ENCODE data around the gene CCND1. TPM values are rescaled to one million over a fixed set of nuclear protein-coding genes. Genes with fewer than 3 reads are reported as not detected.

CCND1 gene
- polyA plus RNA-seq, 1 experiment, result 249 TPM

DNA sequence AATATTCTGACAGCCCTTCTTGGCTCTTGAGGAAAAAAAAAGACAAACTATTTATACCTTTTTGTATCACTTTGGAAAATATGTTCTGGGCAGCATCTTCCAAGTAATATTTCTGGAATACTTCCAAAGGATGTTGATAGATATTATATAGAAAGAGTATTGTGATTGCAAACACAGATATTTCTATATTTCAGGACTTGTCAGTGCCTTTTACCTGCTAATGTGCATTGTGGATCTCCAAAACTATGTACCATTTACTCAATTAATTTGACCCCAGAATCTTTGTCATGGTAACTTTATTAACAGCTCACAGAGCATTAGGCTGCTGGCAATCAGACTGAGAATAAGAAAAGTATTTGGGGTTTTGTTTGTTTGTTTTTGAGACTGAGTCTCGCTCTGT lies 16.7 kb upstream of the CCND1 start:
- Histone ChIP-seq H3K27me3 (ENCODE audit: control insufficient read depth, insufficient read depth, low read length) (peaks cover 6% of the 10 kb centered on the region), H3K27ac (ENCODE audit: low read depth, low read length) (no peak overlapping the region), H3K9me3 (ENCODE audit: control insufficient read depth, insufficient read depth, low read length) (peaks cover 12% of the 10 kb centered on the region), H3K4me3 (ENCODE audit: low read depth, low read length) (no peak overlapping the region)
- ChIA-PET POLR2A (no interaction called here), CTCF (interaction anchor here (0.7 kb wide), 1 partner anchor 20 kb away, joined by 3 read pairs; no protein-coding TSS in a partner anchor)
- TF ChIP-seq, protein P1, sequence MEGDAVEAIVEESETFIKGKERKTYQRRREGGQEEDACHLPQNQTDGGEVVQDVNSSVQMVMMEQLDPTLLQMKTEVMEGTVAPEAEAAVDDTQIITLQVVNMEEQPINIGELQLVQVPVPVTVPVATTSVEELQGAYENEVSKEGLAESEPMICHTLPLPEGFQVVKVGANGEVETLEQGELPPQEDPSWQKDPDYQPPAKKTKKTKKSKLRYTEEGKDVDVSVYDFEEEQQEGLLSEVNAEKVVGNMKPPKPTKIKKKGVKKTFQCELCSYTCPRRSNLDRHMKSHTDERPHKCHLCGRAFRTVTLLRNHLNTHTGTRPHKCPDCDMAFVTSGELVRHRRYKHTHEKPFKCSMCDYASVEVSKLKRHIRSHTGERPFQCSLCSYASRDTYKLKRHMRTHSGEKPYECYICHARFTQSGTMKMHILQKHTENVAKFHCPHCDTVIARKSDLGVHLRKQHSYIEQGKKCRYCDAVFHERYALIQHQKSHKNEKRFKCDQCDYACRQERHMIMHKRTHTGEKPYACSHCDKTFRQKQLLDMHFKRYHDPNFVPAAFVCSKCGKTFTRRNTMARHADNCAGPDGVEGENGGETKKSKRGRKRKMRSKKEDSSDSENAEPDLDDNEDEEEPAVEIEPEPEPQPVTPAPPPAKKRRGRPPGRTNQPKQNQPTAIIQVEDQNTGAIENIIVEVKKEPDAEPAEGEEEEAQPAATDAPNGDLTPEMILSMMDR (IDR thresholded peaks at IDR 0.05; ENCODE audit: low read depth, low read length), result no peak
- no peak for DNase-seq (ENCODE audit: low read depth, low spot score)

DNA sequence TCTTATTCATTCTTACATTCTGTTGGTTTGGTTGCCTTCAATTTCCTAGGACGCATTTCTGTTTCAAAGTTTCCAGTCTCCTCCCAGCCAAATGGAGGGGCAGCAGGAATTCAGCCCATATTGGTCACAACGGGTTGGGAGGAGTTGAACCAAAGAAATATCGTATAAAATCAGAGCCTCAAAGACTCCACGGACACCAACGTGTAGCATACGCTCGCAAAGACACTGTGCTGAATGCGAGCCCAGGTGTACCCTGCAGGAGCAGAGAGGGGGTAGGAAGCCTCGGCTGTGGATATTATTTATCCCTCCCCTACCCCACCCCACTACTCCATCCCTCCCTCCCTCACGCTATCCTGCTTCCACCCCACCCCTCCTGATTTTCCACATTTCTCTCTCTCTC lies 15.5 kb upstream of the CCND1 start:
- ChIA-PET CTCF (no interaction called here), POLR2A (no interaction called here)
- H3K9me3 ChIP-seq (ENCODE audit: control insufficient read depth, insufficient read depth, low read length), result peaks cover 16% of the 10 kb centered on the region
- DNase-seq (ENCODE audit: low read depth, low spot score), result no peak
- H3K27ac ChIP-seq (ENCODE audit: low read depth, low read length), result no peak overlapping the region
- peaks cover 6% of the 10 kb centered on the region for H3K27me3 ChIP-seq (ENCODE audit: control insufficient read depth, insufficient read depth, low read length)
- H3K4me3 ChIP-seq (ENCODE audit: low read depth, low read length), result no peak overlapping the region
- TF ChIP-seq, protein P1 (IDR thresholded peaks at IDR 0.05; ENCODE audit: low read depth, low read length), result no peak

DNA sequence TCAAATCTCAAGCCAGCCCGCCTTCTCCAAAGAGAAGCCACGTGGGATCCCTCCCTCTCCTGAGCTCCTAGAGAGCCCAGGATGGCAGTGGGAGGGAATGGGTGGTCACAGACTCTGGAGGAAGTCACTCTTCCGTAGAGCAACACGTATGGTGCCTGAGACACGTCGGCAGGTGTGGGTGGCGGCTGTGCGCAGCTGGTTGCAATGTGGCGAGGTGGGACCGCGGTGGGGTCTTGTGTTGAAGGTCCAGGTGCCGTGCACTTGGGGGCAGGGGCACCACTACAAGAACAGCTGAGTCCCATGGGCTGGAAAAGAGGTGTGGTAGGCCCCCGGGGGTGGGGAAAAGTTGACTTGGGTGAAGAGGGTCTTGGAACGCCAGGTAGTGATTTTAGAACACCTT lies 13.4 kb upstream of the CCND1 start:
- POLR2A ChIA-PET, result no interaction called here
- no peak for DNase-seq (ENCODE audit: low read depth, low spot score)
- CTCF ChIA-PET, result no interaction called here

DNA sequence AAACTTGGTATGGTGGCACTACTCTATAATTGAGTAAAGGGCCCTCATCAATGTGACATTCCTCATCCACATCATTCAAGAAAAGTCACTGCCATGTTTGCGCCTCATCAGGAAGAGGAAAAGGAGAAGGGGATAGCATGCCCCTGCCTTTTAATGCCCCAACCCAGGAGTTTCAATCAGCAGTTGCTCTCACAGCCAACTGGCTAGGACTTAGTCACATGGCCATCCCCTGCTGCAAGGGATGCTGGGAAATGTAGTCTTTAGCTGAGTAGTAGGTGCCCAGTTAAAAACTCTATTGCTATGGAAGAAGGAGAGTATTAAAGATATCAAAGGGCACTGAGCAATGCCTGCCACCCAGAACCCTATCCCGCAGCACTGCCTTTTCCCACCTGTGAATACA lies 10.9 kb upstream of the CCND1 start:
- Histone ChIP-seq H3K9me3 (ENCODE audit: control insufficient read depth, insufficient read depth, low read length) (peaks cover 16% of the 10 kb centered on the region), H3K27ac (ENCODE audit: low read depth, low read length) (no peak overlapping the region), H3K27me3 (ENCODE audit: control insufficient read depth, insufficient read depth, low read length) (peaks cover 3% of the 10 kb centered on the region), H3K4me3 (ENCODE audit: low read depth, low read length) (no peak overlapping the region)
- ChIA-PET CTCF (no interaction called here), POLR2A (no interaction called here)
- DNase-seq (ENCODE audit: low read depth, low spot score), result no peak
- TF ChIP-seq, protein P1 (IDR thresholded peaks at IDR 0.05; ENCODE audit: low read depth, low read length), result no peak

More for the DNA sequence above, 13.4 kb upstream of the CCND1 start:
- H3K27me3 ChIP-seq (ENCODE audit: control insufficient read depth, insufficient read depth, low read length), result peaks cover 3% of the 10 kb centered on the region
- H3K27ac ChIP-seq (ENCODE audit: low read depth, low read length), result no peak overlapping the region
- no peak overlapping the region for H3K4me3 ChIP-seq (ENCODE audit: low read depth, low read length)
- TF ChIP-seq, protein P1 (IDR thresholded peaks at IDR 0.05; ENCODE audit: low read depth, low read length), result no peak
- peaks cover 16% of the 10 kb centered on the region for H3K9me3 ChIP-seq (ENCODE audit: control insufficient read depth, insufficient read depth, low read length)

DNA sequence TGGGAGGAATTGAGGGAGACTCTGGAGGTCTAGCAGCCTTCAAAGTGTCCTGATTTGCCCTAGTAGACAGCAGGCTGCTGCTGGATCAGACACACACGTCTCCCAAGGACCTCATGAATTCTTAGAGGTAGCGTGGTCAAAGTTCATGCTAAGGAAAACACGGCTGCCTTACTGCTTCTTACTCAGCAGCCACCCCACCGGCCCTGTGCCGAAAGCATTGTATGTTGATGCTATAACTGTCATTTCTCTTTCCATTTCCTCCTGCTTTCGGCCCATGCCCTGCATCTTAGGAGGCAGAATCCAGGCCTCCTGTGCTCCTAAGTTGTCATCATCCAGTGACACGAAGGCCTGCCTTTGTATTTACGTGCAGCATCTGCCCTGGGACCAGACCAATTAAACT lies 10.5 kb upstream of the CCND1 start:
- Histone ChIP-seq H3K9me3 (ENCODE audit: control insufficient read depth, insufficient read depth, low read length) (peaks cover 16% of the 10 kb centered on the region), H3K27ac (ENCODE audit: low read depth, low read length) (no peak overlapping the region), H3K4me3 (ENCODE audit: low read depth, low read length) (no peak overlapping the region), H3K27me3 (ENCODE audit: control insufficient read depth, insufficient read depth, low read length) (peaks cover 3% of the 10 kb centered on the region)
- ChIA-PET POLR2A (no interaction called here), CTCF (no interaction called here)
- DNase-seq (ENCODE audit: low read depth, low spot score), result no peak
- TF ChIP-seq, protein P1 (IDR thresholded peaks at IDR 0.05; ENCODE audit: low read depth, low read length), result no peak
